GM20431 (cell line): ENCODE measurements around the gene NDRG2.

ENCODE experiments used
- in situ Hi-C: fragments of 300-500 bp; cut with MseI, MboI; formaldehyde crosslinking; loops from one replicate; pipeline ENCODE4 v1.15.0; 2020; ENCODE audit warnings: low sequenced_read_pairs; ENCODE audit not compliant: unreplicated experiment

NDRG2 gene

DNA sequence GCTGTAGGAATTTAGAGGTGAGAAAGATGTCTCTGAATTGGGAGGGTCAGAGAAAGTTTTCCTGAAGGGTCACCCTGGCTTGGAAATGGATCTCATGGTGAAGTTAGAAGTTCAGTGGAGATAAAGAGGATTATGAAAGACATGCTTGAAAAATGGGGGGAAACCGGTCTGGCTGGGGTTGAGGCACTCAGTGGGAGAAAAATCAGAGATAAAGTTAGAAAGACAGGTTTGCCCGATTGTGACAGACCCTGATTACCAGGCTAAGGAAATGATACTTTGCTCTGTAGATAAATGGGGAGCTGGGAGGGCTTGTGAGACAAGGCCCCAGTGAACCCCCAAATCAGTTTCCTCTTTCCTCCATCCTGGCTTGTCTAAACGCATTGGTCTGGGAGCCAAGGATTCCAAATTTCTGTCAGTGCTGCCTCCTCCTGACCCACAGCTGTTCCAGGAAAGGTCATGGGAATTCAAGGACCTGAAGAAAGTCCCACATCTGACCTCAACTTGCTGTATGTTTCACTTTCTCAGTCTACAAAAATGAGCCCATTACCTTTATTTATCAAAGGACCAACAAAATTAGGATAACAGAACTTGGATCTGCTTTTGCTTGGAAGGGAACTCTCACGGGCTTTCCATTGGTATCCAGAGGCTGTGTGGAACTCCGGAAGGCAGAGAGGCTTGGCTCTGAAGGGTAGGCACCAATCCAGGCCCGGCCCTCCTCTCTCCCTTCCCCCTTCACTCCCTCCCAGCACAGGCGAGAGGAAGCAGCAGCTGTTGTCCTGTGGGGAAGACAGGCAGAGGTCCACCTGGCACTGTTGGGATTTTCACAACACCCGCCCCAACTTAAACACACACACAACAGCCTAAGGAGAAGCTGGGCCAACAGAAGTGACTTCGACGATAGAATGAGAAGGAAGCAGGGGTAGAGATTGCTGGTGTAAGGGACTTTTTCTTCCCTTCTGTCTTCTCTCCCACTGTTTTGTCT lies 13.9 kb upstream of the NDRG2 start:
- in situ Hi-C loops = no loop called here

DNA sequence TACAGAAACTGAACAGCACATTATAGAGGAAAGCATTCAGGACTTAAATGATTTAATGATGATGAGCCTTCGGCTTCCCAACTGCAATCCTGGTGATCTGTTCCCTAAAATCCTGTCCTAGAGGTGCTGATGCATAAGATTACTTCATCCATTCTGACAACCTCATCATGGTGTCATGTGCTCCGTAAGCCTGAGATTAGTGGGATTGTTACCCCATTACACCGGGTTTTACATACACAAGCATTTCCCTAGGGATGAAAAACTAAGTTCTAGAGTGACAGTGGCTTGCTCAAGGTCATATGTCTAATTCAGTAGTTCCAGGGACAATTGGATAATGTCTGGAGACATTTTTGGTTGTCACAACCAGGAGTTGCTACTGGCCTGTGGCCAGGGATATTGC lies 12.3 kb upstream of the NDRG2 start:
- in situ Hi-C loops = no loop called here

DNA sequence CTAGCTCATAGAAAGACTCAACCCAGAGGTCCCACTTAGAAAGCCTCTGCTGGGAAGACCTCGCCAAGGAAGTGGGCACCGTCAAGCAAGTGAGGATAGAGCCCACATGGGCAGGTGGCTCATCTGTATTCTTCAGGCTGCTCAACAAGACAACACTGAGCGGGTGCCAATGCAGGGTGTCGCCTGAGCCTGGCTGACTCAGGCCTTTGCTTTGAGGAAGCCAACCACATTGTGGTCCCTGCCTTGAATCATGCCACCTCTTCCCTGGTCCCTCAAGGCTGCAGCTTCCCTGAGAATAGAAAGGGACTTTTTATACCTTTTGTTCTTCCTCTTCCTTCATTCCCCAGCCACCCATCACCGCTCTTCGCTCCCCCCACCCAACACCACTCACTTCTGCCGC lies 11.9 kb upstream of the NDRG2 start:
- in situ Hi-C loops = no loop called here

DNA sequence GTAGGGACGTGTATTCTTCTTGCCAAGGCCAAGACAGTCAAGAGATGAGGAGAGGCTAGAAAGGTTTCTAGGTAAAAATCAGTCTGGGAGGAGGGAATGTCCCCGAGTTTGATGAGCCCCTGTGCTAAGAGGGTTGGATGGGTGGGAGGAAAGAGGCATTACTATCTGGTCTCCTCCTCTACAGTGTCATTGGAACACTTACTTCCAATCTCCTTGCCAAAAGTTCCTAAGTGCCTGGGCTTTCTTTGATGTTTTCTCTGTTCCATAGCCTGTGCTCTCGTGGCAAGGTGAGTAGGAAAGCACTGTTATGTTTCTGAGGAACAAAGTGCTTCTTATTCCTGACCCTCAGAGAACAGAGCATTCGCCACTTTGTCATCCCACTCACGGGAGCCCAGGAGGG lies 9.8 kb upstream of the NDRG2 start, which contains the start of gene RNASE13:
RNASE13 (minus strand) TSS at position 101 of the 400 bp plus-strand sequence. CDS start 519 bp downstream, outside the sequence.
- in situ Hi-C loops = no loop called here

DNA sequence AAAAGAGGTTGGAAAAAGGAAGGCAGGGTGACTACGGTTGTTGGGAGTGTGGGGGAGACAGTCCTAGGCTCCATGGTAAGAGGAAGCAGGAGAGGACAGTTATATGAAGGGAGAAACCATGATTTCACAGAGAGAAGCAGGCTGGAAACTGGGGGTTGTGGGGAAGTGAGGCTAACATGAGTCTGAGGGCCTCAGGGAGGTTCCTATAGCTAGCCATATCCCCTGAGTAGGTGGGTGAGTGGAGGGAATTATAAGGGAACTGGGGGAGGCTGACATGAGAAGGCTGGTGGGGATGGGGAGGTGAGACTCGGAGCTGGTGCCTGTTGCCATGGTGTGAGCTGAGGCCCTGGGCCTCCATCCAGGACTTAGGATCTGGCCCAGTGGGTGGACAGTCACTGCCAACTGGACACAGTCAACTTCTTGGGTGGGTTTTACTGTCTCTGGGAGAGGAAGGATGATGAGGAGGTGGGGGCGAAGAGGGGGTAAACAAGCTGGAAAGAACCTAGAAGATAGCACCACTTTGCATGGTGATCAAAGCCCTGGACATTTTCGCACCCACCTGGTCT lies 8.4 kb upstream of the NDRG2 start:
- in situ Hi-C loops = no loop called here

DNA sequence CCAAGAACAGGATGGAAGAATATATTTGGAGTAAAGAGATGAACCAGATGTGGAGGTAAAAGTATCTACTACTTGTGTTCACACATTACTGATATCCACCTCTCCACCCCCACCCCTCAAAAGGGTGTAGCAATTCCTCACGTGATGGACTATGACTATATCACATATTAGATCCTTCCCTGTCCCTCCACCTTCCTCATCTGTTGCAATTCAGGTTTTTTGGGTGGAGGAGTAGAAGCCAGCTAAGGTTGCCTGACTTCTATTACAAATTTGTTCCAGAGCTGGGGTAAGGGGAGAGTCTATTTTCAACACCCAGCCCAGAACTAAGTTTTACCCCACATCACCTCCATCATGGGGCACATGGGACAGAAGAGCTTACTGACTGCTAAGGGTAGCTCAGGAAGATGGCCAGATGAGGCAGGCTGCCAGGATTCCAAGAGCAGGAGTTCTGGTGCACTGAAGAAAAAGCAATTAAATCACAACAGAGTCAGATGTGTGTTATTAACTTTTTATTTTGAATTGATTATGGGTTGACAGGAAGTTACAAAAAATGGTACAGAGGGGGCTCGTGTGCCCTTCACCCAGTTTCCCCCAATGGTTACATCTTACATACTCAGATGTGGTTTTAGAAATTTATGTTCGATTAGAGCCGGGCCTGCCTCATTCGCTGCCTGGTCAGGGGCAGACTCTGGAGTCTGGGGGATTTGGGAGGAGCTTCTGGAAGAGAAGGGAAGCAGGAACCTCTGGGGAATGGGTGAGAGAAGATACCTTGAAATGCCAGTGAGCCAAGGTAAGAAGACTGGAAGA lies 7.7 kb upstream of the NDRG2 start:
- in situ Hi-C loops = no loop called here

DNA sequence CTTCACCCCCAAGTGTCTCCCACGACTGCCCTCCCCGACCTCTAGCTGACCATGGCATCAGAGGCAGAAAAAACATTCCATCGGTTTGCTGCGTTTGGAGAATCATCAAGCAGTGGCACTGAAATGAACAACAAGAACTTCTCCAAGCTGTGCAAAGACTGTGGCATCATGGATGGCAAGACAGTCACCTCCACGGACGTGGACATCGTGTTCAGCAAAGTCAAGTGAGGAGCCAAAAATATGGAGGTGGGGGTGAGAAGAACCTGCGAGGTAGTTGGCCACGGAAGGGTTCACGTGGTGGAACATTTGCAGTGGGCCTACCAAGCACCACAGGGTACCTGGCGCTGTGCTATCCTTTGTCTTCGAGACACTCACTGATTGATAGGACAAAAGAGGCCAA lies 5.7 kb upstream of the NDRG2 start:
- in situ Hi-C loops = no loop called here

DNA sequence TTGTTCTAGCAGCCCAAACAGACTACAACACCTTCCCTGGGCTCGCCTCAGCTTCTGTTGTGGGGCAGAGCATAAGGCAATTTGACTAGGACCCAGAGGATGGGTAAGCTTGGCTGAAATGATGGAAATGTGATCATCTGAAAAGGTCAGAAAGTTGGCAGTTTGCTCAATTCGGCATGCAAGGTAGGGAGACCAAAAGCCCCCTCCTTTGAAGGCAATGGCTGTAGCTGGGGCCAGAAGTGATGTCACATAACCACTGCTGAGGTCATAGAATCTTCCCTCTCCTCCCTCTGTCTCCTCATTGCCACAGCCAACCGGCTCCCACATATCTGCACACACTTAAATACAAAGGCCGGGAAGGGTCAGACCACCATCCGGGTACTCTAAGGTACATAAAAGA lies 5.1 kb upstream of the NDRG2 start, which contains the start of gene TPPP2:
TPPP2 (plus strand) TSS at position 301 of the 400 bp plus-strand sequence. CDS start 365 bp downstream, outside the sequence.
- in situ Hi-C loops = no loop called here

DNA sequence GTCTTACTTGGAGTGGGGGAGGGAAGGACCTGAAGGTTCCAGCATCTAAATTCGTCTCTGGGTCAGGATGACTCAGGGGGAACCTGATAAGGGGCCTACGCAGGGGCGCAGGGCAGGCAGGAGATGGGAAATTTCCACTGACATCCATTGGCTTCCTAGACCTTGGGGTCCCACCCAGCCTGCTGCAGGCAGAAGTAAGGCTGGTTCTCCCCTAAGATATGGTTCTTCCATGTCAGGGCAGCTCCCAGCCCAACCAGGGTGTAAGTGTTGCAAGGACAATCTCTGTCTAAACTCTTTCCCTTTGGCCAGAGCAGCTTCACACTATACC lies 2.1 kb upstream of the NDRG2 start:
- in situ Hi-C loops = no loop called here

DNA sequence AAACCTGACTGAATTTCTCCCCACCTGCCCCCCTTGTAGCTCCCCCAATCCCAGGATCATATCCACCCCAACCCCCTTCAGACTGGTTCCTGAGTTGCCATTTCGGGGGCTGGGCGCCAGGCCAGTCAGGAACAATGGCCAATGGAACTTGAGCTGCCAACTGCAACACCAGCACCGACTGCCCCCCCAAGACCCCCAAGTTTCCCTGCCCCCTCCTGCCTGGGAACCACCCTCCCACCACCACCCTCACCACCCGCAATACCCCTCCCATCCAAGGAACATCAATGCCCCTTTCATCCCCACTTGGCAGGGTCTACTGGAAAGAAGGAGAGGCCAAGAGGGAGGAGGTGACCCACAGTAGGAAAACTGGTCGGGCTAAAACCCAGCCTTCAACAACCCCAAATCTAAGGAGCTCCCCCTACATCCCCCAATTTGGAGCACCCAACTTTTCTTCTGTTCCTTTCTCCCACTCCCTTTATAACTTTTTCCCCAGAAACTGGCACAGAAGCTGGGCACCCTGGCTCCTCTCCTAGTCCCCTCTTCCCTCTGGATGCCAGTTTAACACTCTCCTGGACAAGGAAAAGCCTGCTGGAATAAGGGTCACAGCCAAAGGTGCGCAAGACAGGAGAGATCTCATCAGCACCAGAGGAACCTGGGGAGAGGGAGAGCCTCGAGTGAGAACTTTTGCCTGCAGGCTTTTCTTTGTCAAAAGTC lies 1.6 kb upstream of the NDRG2 start:
- in situ Hi-C loops = no loop called here

DNA sequence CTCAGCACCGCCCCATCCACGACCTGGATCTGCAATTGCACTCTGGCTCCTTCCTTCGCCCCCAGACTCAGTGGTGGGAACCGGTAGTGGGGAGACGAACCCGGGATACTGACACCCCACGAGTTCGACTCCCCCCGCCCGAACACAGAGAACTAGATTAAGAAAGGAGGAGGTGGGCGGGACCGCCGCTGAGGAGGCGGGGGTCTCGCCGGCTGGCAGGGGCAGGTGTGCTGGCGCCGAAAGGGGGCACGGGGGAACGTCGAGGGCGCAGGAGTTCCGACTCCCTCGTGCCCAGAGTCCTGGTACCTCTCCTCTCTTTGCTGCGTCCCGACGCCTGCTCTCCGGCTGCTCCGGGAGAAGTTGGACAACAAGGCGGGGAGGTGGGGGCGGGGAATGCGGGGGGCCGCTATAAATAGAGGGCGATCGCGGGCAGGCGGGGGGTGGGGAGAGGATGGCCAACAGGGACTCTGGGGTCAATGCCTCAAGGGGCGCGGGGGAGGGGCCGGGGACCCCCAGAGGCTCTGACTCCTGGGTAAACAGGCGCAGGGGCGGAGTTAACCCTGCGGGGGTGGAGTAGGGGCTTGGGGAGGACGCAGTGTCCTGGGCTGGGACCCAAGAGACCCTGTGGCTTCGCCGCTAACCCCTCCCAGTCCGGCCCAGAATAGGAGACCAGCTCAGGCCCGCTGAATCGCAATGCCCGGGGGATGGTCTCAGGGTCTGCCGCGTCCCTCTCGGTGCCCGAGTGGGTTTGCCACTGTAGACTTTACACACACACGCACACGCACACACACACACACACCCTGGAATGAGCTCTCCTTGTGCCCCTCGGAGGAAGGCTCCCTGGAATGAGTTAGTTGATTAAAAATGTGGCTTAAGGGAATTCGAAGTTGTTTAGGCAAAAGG lies 761 bp upstream of the NDRG2 start:
- in situ Hi-C loops = no loop called here

DNA sequence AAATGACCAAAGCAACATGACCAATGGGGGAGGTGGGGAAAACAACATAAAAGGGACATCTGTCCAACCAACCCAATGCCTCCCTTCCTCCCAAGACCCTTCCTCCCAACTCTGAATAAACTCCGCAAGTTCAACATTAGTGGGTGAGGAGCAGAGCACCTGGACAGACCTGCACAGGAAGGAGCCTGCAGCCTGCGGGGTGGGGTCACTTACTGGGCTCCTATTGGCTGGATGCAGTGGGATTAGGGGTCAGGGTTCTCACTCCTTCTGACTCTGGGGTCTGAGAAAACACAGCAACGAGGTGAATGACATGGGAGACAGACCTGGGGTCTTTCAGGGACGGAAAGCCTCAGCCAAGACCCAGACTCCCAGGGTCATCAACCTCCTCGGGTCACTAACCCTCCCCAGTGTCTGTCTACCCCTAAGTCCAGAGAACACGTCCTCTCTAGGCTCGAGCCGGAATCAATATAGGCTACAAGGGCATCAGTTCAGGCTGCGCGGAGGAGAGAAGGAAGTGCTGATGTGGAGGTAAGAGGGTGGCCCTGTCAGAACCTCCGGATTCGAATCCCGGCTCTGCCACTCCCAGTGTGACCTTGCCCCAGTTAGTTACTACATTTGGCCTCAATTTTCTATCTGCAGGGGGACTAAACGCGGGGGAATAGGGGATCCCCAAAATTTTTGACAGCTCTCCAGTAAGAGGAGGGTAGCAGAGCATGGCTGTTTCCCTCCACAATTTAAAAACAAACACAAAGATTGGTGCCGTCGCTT lies 860 bp downstream of the NDRG2 start:
- in situ Hi-C loops = no loop called here

DNA sequence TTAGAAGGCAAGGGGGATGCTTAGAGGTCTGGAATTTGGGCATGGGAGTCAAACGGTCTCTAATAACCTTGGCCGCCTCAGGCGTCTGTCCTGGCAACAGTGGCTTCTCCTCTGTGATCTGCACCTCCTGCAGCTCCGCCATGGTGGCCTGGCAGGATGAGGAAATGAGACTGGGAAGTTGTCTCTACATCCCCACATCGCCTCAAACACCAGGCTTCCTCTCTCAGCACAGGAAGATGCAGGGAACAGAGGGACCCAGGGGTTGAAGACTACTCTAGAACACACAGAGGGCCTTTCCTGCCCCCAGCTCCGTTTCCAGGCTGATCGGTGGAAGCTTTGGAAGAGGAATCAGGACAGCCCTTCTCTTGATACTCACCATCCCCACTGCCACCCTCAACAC lies 1.7 kb downstream of the NDRG2 start:
- in situ Hi-C loops = no loop called here

DNA sequence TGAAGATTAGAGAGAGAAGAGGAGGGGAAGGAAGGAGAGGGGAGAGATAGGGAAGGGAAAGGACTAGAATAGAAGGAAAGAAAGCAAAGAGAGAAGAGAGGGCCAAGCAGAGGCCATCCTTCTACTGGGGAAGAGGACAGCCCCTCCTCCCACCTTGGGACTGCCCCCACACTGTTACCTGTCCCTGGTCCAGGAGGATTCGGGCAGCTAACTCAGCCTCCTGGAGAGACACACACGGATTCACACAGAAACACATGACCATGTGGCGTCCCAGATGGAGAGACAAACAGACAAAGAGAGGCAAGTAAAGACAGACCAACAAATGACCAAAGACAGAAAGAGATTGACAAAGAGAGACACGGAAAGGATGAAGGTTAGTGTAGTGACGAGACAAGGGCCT lies 2.2 kb downstream of the NDRG2 start:
- in situ Hi-C loops = no loop called here

DNA sequence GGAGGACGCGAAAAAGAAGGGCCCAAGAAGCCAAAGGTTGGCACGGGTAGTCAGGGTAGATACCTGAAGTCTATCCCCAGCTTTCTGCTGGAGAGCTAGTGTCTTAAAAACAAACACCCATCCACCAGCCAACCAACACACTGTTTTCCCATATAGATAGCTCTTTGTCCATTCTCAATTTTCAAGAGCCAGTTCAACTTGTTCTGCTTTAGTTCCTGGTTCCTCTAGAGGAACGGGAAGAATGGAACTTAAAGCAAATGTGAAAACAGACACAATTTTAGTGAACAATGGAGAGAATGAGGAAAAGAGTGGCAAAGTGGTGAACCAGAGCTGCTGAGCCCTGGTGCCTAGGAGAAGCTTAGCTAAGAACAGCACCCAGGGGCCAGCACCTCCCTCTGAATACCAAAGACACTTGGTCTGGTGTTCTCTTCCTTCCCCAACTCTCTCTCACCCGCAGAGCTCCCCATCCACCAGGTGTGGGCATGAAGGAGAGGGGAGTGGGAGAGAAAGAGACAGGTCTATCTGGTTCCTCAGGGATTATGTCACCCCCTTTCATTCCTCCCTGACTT lies 3.8 kb downstream of the NDRG2 start:
- in situ Hi-C loops = no loop called here

DNA sequence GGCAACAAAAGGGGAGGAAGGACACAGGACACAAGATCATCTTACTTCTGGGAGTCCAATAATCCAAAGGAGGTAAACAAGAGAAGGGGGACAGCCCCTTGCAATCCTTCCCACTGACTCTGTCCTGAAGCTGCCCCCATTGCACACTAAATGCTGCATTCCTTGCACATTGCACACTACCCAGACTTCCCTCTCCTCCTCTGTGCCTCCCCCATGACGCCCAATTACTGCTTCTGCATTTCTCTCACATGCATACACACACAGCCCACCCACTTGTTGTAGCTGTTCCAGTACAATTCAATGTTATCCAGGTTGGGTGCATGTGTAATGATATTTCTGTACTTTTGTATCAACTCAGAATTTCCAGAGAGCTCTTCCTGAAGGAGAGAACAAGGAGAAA lies 5.5 kb downstream of the NDRG2 start:
- in situ Hi-C loops = no loop called here

DNA sequence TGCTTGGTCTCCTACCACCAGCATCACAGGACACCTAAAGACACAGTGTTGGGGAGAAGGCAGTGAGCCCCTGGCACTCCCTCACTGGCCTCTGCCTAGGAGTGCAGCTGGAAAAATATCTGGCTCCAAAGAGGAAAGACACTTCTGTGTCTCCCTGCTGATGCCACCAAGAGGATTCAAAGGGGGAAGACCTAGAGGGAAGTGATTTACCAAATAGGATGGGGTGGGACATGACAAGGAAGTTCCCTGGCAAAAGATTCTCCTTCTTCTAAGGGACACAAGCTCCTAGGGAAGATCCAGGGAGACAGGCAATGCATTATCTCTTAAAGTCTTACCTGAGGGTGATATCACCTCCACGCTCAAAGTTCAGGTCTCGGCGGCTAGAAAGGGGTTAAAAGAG lies 6.1 kb downstream of the NDRG2 start:
- in situ Hi-C loops = no loop called here

DNA sequence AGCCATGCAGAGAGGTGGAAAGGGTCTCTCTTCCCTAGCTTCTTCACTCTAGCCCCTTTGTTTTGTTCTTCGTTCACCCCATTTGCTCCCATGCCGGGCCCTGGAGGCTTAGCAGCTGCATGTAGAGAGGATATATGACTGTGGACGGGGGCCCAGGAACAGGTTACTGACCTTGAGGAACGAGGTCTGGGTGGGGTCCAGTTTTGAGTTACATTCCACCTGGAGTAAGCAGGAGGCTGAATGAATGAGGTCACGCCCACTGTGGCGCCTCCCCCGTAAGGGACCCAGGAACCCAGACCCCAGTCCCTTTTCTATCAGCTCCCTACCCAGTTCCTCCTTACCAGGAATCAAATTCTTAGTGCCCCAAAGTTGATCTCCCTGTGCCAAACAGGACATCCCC lies 6.6 kb downstream of the NDRG2 start:
- in situ Hi-C loops = no loop called here
